Endothelial cell of hepatic sinusoid (primary cell): ENCODE measurements around the gene ACOT13.
"Not testable (repeated sequence)": the region's sequence is repeated elsewhere in the genome, so short reads cannot be mapped to it uniquely, and the experiment has no call there.

Source experiments
- in situ Hi-C: cut with HindIII; loops from 2 replicates; pipeline ENCODE4 v1.10.0; 2017; ENCODE audit warnings: low sequenced_read_pairs

ACOT13 gene

DNA sequence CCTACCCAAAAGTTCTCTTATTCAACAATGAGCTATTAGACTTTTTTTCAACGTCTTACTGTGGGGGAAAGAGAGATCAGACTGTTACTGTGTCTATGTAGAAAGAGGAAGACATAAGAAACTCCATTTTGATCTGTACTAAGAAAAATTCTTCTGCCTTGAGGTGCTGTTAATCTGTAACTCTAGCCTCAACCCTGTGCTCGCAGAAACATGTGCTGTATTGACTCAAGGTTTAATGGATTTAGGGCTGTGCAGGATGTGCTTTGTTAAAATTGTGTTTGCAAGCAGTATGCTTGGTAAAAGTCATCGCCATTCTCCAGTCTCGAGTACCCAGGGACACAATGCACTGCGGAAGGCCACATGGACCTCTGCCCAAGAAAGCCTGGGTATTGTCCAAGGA is 5.1 kb upstream of the ACOT13 start:
- in situ Hi-C loops: not testable (repeated sequence)

DNA sequence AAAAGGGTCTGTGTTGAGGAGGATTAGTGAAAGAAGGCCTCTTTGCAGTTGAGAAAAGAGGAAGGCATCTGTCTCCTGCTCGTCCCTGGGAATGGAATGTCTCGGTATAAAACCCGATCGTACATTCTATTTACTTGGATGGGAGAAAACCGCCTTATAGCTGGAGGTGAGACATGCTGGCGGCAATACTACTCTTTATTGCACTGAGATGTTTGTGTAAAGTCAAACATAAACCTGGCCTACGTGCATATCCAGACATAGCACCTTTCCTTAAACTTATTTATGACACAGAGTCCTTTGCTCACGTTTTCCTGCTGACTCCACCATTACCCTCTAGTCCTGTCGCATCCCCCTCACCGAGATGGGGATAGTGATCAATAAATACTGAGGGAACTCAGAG is 4.6 kb upstream of the ACOT13 start:
- in situ Hi-C loops: no loop called here

DNA sequence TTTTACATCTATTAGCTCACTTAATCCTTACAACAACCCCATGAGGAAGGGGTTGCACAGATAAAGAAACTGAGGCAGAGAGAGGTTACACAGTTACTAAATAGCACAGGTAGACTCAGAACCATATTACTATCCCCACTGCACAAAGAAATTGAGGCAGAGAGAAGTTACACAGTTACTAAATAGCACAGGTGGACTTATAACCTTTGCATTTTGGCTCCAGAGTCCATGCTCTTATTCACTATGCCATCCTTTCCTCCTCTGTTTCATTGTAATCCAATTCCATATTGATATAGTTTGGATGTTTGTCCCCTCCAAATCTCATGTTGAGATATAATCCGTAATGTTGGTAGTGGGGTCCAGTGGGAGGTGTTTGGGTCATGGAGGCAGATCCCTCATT is 3.7 kb upstream of the ACOT13 start:
- in situ Hi-C loops: no loop called here

GRCh38 chr6:24664046-24664987 is 2.6 kb upstream of the ACOT13 start:
- in situ Hi-C loops: no loop called here

DNA sequence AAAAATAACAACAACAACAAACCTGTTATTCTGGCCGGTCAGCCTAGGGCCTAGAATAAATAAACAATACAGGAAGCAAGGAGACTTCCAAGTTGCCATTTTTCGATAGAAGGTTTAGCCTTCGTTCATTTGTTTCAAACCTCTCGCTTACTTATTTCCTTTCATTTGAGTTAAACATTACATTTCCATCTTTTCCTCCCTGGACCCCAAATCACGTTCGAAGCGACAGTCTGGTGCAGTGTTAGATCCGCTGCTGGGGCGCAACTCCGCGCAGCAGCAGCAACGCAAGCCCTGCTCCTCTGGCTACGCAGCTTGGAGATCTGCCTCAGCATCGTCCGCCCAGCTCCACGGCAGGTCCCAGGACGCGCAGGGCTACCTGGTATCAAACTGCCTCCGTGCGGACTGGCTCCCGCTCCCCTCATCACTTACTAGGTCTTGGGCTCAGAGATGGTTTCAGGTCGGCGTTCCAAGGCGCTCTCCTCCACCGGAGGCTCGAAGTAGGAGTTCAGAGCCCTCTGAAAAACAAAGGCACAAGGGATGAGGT is 708 bp upstream of the ACOT13 start:
- in situ Hi-C loops: no loop called here

DNA sequence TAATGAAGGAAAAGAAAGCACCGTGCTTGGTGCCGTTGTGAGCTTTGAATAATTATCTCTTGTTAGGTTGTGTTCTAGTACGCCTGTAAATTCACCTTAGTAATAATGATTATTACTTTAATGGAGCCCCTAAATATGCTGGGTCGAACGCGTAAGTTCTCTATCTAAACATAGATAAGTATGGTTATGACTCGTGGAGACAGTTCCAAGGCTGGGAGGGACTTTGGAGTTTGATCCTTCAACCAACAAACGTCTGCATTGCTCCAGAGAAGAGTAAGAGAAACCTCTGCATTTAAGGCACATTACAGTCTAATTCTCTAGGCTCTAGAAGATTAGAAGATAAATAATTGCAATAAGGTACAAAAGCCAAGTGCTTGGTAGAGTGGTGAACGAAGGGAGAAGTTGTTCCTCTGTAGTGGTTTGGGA is 514 bp downstream of the ACOT13 start:
- in situ Hi-C loops: no loop called here

- in situ Hi-C loops: not testable (repeated sequence)
Measured at GRCh38 chr6:24668066-24668996, 1.5 kb downstream of the ACOT13 start.

DNA sequence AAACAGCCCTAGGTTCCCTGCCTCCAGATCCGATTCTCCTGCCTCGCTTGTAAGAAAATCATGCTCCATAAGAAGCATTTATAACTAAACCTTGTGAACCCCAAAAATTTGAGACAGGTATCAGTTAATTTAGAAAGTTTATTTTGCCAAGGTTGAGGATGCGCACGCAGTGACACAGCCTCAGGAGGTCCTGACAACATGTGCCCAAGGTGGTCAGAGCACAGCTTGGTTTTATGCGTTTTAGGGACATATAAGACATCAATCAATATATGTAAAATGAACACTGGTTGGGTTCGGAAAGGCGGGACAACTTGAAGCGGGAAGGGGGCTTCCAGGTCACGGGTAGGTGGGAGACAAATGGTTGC is 2.1 kb downstream of the ACOT13 start:
- in situ Hi-C loops: no loop called here

DNA sequence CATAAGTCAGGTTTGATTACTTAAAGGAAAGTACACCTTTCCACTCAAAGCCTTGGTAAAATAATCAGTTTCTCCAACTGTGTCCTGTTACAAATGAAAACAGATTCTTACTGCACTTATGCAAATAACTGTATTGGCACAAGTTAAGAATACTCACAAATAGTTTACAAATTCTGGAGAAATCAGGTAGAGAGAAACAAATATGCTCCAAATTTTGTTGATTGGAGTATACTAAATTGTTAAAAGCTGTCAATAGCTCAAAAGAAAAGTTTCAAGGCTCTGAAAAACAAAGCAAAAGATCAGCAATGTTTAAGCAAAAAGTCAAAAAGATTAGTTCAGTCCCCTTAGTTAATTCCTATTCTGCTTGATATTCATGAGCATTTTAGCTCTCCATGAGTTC is 3.6 kb downstream of the ACOT13 start:
- in situ Hi-C loops: not testable (repeated sequence)

- in situ Hi-C loops: not testable (repeated sequence)
Measured at GRCh38 chr6:24671077-24671476, 4.2 kb downstream of the ACOT13 start.

DNA sequence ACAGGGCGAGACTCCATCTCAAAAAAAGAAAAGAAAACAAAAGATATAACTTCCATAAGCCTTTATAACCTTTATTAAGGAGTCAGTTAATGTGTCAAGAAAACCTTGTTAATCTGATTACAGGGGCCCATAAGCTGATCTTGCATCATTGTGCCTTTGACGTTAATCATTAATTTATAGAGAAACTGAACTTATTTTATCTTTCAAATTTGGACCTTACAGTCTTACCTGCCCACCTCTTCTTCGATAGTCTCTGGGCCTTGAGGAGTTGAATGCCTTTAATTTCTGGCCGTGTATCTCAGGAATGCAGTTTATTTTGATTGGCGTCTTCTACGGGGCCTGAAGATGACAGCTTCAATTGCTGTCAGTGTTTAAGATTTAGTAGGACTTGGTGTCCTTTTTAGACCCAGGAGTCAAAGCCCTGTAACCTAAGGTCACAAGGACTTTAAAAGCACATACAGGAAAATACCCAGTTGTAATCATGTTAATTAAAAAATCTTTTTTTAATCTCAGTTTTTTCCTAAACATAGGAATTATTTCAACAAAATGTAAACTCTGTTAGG is 5.8 kb downstream of the ACOT13 start:
- in situ Hi-C loops: no loop called here

DNA sequence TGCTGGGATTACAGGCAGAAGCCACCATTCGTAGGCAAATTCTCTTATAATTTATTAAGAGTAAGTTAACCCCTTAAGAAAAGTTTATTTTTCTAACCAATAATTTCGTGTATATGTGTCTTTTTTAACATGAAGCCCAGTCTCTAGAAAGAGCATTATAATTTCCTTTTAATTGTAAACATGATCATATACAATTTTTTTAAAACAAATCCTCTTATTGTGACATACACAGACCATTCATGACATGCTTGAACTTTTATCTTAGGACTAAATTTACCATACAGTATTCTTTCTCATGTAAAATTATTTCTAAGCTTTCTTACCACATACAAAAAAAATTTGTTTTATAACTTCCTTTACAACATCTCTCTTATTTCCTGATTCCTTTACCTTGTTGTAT is 6.7 kb downstream of the ACOT13 start:
- in situ Hi-C loops: no loop called here

GRCh38 chr6:24678792-24679352 is 12.0 kb downstream of the ACOT13 start:
- in situ Hi-C loops: not testable (repeated sequence)

- in situ Hi-C loops: no loop called here
Measured at GRCh38 chr6:24680582-24680981, 13.7 kb downstream of the ACOT13 start.

DNA sequence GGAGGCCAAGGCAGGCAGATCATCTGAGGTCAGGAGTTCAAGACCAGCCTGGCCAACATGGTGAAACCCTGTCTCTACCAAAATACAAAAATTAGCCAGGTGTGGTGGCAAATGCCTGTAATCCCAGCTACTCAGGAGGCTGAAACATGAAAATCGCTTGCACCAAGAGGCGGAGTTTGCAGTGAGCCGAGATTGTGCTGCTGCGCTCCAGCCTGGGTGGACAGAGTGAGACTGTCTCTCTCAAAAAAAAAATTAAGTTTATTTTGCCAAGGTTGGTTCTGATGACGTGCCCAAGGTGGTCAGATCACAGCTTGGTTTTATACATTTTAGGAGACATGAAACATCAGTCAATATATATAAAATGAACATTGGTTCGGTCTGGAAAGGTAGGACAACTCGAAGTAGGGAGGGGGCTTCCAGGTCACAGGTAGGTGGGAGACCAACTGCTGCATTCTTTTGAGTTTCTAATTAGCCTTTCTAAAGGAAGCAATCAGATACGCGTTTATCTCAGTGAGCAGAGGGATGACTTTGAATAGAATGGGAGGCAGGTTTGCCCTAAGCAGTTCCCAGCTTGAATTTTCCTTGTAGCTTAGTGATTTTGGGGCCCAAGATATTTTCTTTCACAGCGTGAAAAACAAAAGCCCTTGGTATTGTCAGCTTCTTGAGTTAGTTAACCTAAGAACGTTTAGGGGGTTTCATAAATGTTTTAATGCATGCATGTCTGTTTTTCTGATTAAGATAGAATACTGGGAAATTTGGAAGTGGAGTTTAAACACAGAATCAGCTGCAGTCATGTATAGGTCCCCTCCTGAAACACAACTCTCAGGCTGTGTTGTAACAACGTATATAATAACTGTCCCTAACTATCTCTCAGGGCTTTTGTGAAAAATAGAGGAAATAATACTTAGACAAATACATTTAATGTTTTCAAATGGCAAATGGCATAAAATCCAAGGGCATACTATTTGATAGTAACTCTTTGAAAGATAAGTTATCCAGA is 16.7 kb downstream of the ACOT13 start:
- in situ Hi-C loops: no loop called here

DNA sequence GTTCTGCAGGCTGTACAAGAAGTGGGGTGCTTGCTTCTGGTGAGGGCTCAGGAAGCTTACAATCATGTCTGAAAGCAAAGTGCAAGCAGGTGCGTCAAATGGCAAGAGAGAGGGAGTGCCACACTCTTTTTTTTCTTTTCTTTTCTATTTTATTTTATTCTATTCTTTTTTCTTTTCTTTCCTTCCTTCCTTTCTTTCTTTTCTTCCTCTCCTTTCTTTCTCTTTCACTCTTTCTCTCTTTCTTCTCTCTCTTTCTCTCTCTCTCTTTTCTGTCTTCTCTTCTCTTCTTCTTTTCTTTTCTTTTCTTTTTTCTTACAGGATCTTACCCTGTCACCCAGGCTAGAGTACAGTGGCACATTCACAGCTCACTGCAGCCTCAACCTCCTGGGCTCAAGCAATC is 19.5 kb downstream of the ACOT13 start:
- in situ Hi-C loops: no loop called here

- in situ Hi-C loops: no loop called here
Measured at GRCh38 chr6:24686946-24687345, 20.1 kb downstream of the ACOT13 start.

- in situ Hi-C loops: no loop called here
Measured at GRCh38 chr6:24689964-24690363, 23.1 kb downstream of the ACOT13 start.

- in situ Hi-C loops: no loop called here
Measured at GRCh38 chr6:24690593-24690992, 23.7 kb downstream of the ACOT13 start.

GRCh38 chr6:24691550-24691949 is 24.7 kb downstream of the ACOT13 start:
- in situ Hi-C loops: no loop called here
